Nephron progenitor cell (in vitro differentiated cells): ENCODE data around the gene PLCL1.

Experiments used
- DNase-seq: peaks from one replicate; pipeline ENCODE4 v3.0.0; 2021
- H3K27ac Mint-ChIP-seq: 2 replicates; pipeline ENCODE4 v1.8.0; 2021; ENCODE audit warnings: mild to moderate bottlenecking, moderate library complexity, mixed read lengths
- H3K27me3 Mint-ChIP-seq: 2 replicates; pipeline ENCODE4 v1.8.0; 2021; ENCODE audit warnings: mild to moderate bottlenecking, low read depth, mixed read lengths; ENCODE audit not compliant: poor library complexity
- H3K36me3 Mint-ChIP-seq: 2 replicates; pipeline ENCODE4 v1.8.0; 2021; ENCODE audit warnings: low read depth, mixed read lengths
- H3K4me1 Mint-ChIP-seq: 2 replicates; pipeline ENCODE4 v1.8.0; 2021; ENCODE audit warnings: mixed read lengths
- H3K4me3 Mint-ChIP-seq: 2 replicates; pipeline ENCODE4 v1.8.0; 2021; ENCODE audit warnings: mild to moderate bottlenecking, moderate library complexity, mixed read lengths
- H3K9me3 Mint-ChIP-seq: 2 replicates; pipeline ENCODE4 v1.8.0; 2021; ENCODE audit warnings: mild to moderate bottlenecking, moderate library complexity, mixed read lengths
- CTCF ChIP-seq: fragments of 200-600 bp; sonication (generic); IDR thresholded peaks from 2 replicates; pipeline ENCODE4 v1.5.0; 2021; ENCODE audit warnings: antibody characterized with exemption

Gene PLCL1

GRCh38 chr2:198077477-198077876 is 273.1 kb downstream of the PLCL1 start:
- Mint-ChIP-seq H3K9me3 (no peaks in the 10 kb centered on the region), H3K4me3 (no peak overlapping the region), H3K27me3 (peaks cover 3% of the 10 kb centered on the region), H3K36me3 (no peaks in the 10 kb centered on the region), H3K27ac (no peak overlapping the region), H3K4me1 (no peaks in the 10 kb centered on the region)
- no peak for DNase-seq
- no peak for TF ChIP-seq CTCF

GRCh38 chr2:198080879-198081765 is 276.7 kb downstream of the PLCL1 start:
- DNase-seq: no peak
- TF ChIP-seq CTCF: no peak
- H3K4me1 Mint-ChIP-seq: no peaks in the 10 kb centered on the region
- no peaks in the 10 kb centered on the region for H3K9me3 Mint-ChIP-seq
- no peak overlapping the region for H3K27ac Mint-ChIP-seq
- H3K36me3 Mint-ChIP-seq: no peaks in the 10 kb centered on the region
- no peak overlapping the region for H3K4me3 Mint-ChIP-seq
- peaks cover 4% of the 10 kb centered on the region for H3K27me3 Mint-ChIP-seq

DNA sequence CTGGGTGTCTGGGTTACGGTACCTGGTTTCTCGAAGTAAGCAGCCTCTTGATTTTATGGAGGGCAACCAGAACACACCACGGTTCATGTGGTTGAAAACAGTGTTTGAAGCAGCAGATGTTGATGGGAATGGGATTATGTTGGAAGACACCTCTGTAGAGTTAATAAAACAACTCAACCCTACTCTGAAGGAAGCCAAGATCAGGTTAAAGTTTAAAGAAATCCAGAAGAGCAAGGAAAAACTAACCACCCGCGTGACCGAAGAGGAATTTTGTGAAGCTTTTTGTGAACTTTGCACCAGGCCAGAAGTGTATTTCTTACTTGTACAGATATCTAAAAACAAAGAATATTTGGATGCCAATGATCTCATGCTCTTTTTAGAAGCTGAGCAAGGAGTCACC is 279.8 kb downstream of the PLCL1 start:
- no peaks in the 10 kb centered on the region for H3K9me3 Mint-ChIP-seq
- peaks cover 10% of the 10 kb centered on the region for H3K27me3 Mint-ChIP-seq
- no peak overlapping the region for H3K4me3 Mint-ChIP-seq
- DNase-seq: no peak
- no peak for TF ChIP-seq CTCF
- no peak overlapping the region for H3K27ac Mint-ChIP-seq
- H3K4me1 Mint-ChIP-seq: no peaks in the 10 kb centered on the region
- H3K36me3 Mint-ChIP-seq: no peaks in the 10 kb centered on the region

- no peaks in the 10 kb centered on the region for H3K9me3 Mint-ChIP-seq
- no peak for TF ChIP-seq CTCF
- no peaks in the 10 kb centered on the region for H3K36me3 Mint-ChIP-seq
- H3K4me1 Mint-ChIP-seq: no peaks in the 10 kb centered on the region
- no peak overlapping the region for H3K4me3 Mint-ChIP-seq
- no peak for DNase-seq
- no peak overlapping the region for H3K27ac Mint-ChIP-seq
- H3K27me3 Mint-ChIP-seq: peaks cover 10% of the 10 kb centered on the region
These were observed 291.6 kb downstream of the PLCL1 start for GRCh38 chr2:198096002-198096401.

DNA sequence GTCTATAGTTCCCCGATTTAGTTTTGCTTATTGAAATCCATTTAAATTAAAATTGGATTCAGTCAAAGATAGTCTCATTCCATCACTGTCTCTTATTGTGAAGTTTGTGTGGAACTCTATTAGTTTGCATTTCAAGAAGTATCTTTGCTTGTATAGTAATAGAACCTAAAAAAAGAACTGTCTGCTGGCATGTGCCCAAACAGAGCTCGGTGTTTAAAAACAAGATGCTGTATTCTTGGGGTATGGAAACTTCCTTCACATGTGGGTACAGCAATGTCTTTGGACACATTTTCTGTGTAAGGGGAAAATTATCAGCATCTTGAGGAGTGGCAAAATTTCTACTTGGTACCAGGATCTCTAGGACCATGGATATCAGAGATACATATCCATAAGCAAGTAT is 292.6 kb downstream of the PLCL1 start:
- DNase-seq: no peak
- Mint-ChIP-seq H3K27ac (no peak overlapping the region), H3K9me3 (no peaks in the 10 kb centered on the region), H3K4me3 (no peak overlapping the region), H3K27me3 (peaks cover 8% of the 10 kb centered on the region), H3K36me3 (no peaks in the 10 kb centered on the region), H3K4me1 (no peaks in the 10 kb centered on the region)
- TF ChIP-seq CTCF: no peak

- TF ChIP-seq CTCF: no peak
- Mint-ChIP-seq H3K27ac (no peak overlapping the region), H3K27me3 (peaks cover 6% of the 10 kb centered on the region), H3K36me3 (no peaks in the 10 kb centered on the region), H3K9me3 (no peaks in the 10 kb centered on the region), H3K4me3 (no peak overlapping the region), H3K4me1 (no peaks in the 10 kb centered on the region)
- DNase-seq: no peak
These were observed 293.2 kb downstream of the PLCL1 start for GRCh38 chr2:198097630-198098029.
